Gastrocnemius medialis (tissue), 4 donors: ENCODE measurements around the gene BMP8A.

ENCODE experiments used
- CTCF ChIP-seq, 5 experiments: fragments of 450-650 bp in 3 of 5; fragments of 200-600 bp in 2 of 5; sonication (generic) in 2 of 5; IDR thresholded peaks in 4 of 5; conservative IDR thresholded peaks in 1 of 5; 1 replicate in 4 of 5; 2 replicates in 1 of 5; pipeline ENCODE4 v1.5.1; 2016 to 2019; ENCODE audit warnings: antibody characterized with exemption in 5 of 5, mild to moderate bottlenecking in 3 of 5, moderate library complexity in 3 of 5
- POLR2A ChIP-seq, 2 donors: fragments of 450-650 bp; IDR thresholded peaks; one replicate each; pipeline ENCODE4 v1.6.1; 2017; ENCODE audit warnings: antibody characterized with exemption in 2 of 2, mild to moderate bottlenecking in 2 of 2, moderate library complexity in 2 of 2

GRCh38 chr1:39529901-39530535, 38.6 kb downstream of the BMP8A start:
- TF ChIP-seq CTCF (IDR thresholded peaks at IDR 0.05 in 4 of 5, conservative IDR thresholded peaks at IDR 0.05 in 1 of 5) (no peak), POLR2A (IDR thresholded peaks at IDR 0.05) (no peak)
